ENCODE measurements around the gene KLK15. TPM values are rescaled to one million over a fixed set of nuclear protein-coding genes. Genes with fewer than 3 reads are reported as not detected.

Gene KLK15
- total RNA-seq, result not detected in 2 replicates
- long read RNA-seq, result 0 reads

GRCh38 chr19:50833117-50833801 is at the start of gene KLK15:
Gene KLK15, minus strand, starts transcription at chr19:50833574. Its CDS starts 2,082 bp downstream, at chr19:50831492.
- H3K36me3 Mint-ChIP-seq (ENCODE audit: unreplicated experiment), result no peaks in the 10 kb centered on the region
- H3K9me3 Mint-ChIP-seq (ENCODE audit: unreplicated experiment), result no peaks in the 10 kb centered on the region
- no peak within 1 kb of the TSS for H3K27ac Mint-ChIP-seq (ENCODE audit: unreplicated experiment)
- peaks cover 9% of the 10 kb centered on the region for H3K4me1 Mint-ChIP-seq (ENCODE audit: unreplicated experiment)
- TF ChIP-seq CTCF (IDR thresholded peaks at IDR 0.05), result no peak
- H3K4me3 Mint-ChIP-seq (ENCODE audit: unreplicated experiment), result no peak within 1 kb of the TSS
- DNase-seq (ENCODE audit: extremely low spot score, unreplicated experiment), result no peak
- H3K27me3 Mint-ChIP-seq (ENCODE audit: unreplicated experiment), result no peaks in the 10 kb centered on the region

GRCh38 chr19:50882188-50882587 is 48.8 kb upstream of the KLK15 start:
- Mint-ChIP-seq H3K9me3 (ENCODE audit: unreplicated experiment) (no peaks in the 10 kb centered on the region), H3K4me1 (ENCODE audit: unreplicated experiment) (no peaks in the 10 kb centered on the region), H3K36me3 (ENCODE audit: unreplicated experiment) (no peaks in the 10 kb centered on the region), H3K27ac (ENCODE audit: unreplicated experiment) (no peak overlapping the region), H3K27me3 (ENCODE audit: unreplicated experiment) (no peaks in the 10 kb centered on the region), H3K4me3 (ENCODE audit: unreplicated experiment) (no peak overlapping the region)
- TF ChIP-seq CTCF (IDR thresholded peaks at IDR 0.05), result no peak
- no peak for DNase-seq (ENCODE audit: extremely low spot score, unreplicated experiment)

GRCh38 chr19:50880241-50880640 is 46.9 kb upstream of the KLK15 start:
- Mint-ChIP-seq H3K27ac (ENCODE audit: unreplicated experiment) (no peak overlapping the region), H3K27me3 (ENCODE audit: unreplicated experiment) (no peaks in the 10 kb centered on the region)

GRCh38 chr19:50878851-50879250 is 45.5 kb upstream of the KLK15 start:
- no peak overlapping the region for H3K27ac Mint-ChIP-seq (ENCODE audit: unreplicated experiment)
- H3K36me3 Mint-ChIP-seq (ENCODE audit: unreplicated experiment), result no peaks in the 10 kb centered on the region
- H3K4me1 Mint-ChIP-seq (ENCODE audit: unreplicated experiment), result no peaks in the 10 kb centered on the region

More at GRCh38 chr19:50880241-50880640, 46.9 kb upstream of the KLK15 start:
- no peak for TF ChIP-seq CTCF (IDR thresholded peaks at IDR 0.05)
- no peaks in the 10 kb centered on the region for H3K9me3 Mint-ChIP-seq (ENCODE audit: unreplicated experiment)
- no peak overlapping the region for H3K4me3 Mint-ChIP-seq (ENCODE audit: unreplicated experiment)
- no peak for DNase-seq (ENCODE audit: extremely low spot score, unreplicated experiment)
- H3K4me1 Mint-ChIP-seq (ENCODE audit: unreplicated experiment), result no peaks in the 10 kb centered on the region
- no peaks in the 10 kb centered on the region for H3K36me3 Mint-ChIP-seq (ENCODE audit: unreplicated experiment)

More at GRCh38 chr19:50878851-50879250, 45.5 kb upstream of the KLK15 start:
- no peaks in the 10 kb centered on the region for H3K27me3 Mint-ChIP-seq (ENCODE audit: unreplicated experiment)
- no peaks in the 10 kb centered on the region for H3K9me3 Mint-ChIP-seq (ENCODE audit: unreplicated experiment)
- no peak overlapping the region for H3K4me3 Mint-ChIP-seq (ENCODE audit: unreplicated experiment)
- DNase-seq (ENCODE audit: extremely low spot score, unreplicated experiment), result no peak
- no peak for TF ChIP-seq CTCF (IDR thresholded peaks at IDR 0.05)

Data from osteocyte (in vitro differentiated cells).